ACC112 (cell line): ENCODE measurements around the gene GFER.
"Not testable (repeated sequence)": the region's sequence is repeated elsewhere in the genome, so short reads cannot be mapped to it uniquely, and the experiment has no call there.

ENCODE experiments used
- H2AFZ ChIP-seq: fragments of 200-600 bp; sonication (generic); one replicate; pipeline ENCODE4 v1.6.0; 2017; ENCODE audit warnings: antibody characterized with exemption, low read length; ENCODE audit not compliant: unreplicated experiment
- H3K27ac ChIP-seq: fragments of 200-600 bp; sonication (generic); 2 replicates; pipeline ENCODE4 v1.5.1; 2014; ENCODE audit warnings: low read depth, mild to moderate bottlenecking, antibody characterized with exemption, low read length, moderate library complexity
- H3K27me3 ChIP-seq: fragments of 200-600 bp; sonication (generic); 2 replicates; pipeline ENCODE4 v1.6.1; 2014; ENCODE audit warnings: mild to moderate bottlenecking, antibody characterized with exemption, low read length, moderate library complexity, mixed read lengths; ENCODE audit not compliant: insufficient read depth
- H3K36me3 ChIP-seq: fragments of 200-600 bp; sonication (generic); 2 replicates; pipeline ENCODE4 v1.6.1; 2016; ENCODE audit warnings: mild to moderate bottlenecking, antibody characterized with exemption, low read length, moderate library complexity, mixed read lengths; ENCODE audit not compliant: insufficient read depth
- H3K4me1 ChIP-seq: fragments of 200-600 bp; sonication (generic); one replicate; pipeline ENCODE4 v1.6.1; 2016; ENCODE audit warnings: low read length, mixed read lengths; ENCODE audit not compliant: insufficient read depth, unreplicated experiment, control insufficient read depth
- H3K4me3 ChIP-seq: fragments of 200-600 bp; sonication (generic); 2 replicates; pipeline ENCODE4 v1.5.1; 2014; ENCODE audit warnings: mild to moderate bottlenecking, low read depth, low read length
- H3K79me2 ChIP-seq: fragments of 200-600 bp; sonication (generic); one replicate; pipeline ENCODE4 v1.6.0; 2016; ENCODE audit warnings: low read length; ENCODE audit not compliant: control insufficient read depth, unreplicated experiment, insufficient read depth

Gene GFER

GRCh38 chr16:2031081-2031577, 47.1 kb downstream of the GFER start:
- H3K4me3 ChIP-seq: no peak overlapping the region
- H3K4me1 ChIP-seq: peaks cover 37% of the 10 kb centered on the region
- no peaks in the 10 kb centered on the region for H3K79me2 ChIP-seq
- no peak overlapping the region for H2AFZ ChIP-seq
- no peak overlapping the region for H3K27ac ChIP-seq
- H3K36me3 ChIP-seq: no peaks in the 10 kb centered on the region
- no peaks in the 10 kb centered on the region for H3K27me3 ChIP-seq

DNA sequence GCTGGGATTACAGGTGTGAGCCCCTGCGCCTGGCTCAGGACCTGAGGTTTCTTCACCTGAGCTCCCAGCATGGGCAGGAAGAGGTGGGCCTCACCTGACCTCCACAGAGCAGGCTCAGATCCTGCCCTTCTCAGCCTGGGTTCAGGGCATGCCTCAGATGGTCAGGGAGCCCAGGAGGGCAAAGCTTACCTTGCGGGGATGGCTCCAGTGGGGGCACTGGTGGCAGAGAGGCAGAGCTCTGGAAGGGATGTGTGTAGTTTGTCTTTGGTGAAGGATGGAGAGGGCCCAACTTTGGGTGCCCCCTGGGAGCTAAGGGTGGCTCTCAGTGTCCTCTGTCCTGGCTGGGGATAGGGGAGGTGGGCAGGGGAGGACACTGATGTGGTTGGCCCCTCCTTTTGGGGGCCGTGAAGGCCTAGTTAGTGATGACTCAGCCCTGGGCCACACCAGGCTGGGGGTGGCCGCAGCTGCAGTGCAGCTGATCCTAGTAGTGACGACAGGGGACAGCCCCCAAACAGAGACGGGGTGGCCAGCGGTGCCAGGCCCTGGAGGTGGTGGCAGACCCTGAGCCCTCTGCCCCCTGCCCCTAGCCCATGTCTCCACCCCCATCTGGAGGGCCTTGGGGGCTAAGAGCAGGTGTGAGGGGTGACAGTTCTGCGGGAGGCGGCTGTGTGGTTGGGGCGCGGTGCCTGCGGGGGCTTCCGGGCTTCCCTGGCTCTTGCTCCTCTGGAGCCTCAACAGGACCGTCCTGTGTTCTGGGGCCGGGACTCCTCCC, 48.5 kb downstream of the GFER start:
- Histone ChIP-seq H3K36me3 (no peaks in the 10 kb centered on the region), H2AFZ (no peak overlapping the region), H3K27ac (peak overlapping the region; percentile 60; the same call in 1 of the 2 replicates), H3K4me1 (peaks cover 39% of the 10 kb centered on the region), H3K4me3 (peak overlapping the region; percentile 75; the same call in 1 of the 2 replicates), H3K79me2 (no peaks in the 10 kb centered on the region), H3K27me3 (no peaks in the 10 kb centered on the region)

DNA sequence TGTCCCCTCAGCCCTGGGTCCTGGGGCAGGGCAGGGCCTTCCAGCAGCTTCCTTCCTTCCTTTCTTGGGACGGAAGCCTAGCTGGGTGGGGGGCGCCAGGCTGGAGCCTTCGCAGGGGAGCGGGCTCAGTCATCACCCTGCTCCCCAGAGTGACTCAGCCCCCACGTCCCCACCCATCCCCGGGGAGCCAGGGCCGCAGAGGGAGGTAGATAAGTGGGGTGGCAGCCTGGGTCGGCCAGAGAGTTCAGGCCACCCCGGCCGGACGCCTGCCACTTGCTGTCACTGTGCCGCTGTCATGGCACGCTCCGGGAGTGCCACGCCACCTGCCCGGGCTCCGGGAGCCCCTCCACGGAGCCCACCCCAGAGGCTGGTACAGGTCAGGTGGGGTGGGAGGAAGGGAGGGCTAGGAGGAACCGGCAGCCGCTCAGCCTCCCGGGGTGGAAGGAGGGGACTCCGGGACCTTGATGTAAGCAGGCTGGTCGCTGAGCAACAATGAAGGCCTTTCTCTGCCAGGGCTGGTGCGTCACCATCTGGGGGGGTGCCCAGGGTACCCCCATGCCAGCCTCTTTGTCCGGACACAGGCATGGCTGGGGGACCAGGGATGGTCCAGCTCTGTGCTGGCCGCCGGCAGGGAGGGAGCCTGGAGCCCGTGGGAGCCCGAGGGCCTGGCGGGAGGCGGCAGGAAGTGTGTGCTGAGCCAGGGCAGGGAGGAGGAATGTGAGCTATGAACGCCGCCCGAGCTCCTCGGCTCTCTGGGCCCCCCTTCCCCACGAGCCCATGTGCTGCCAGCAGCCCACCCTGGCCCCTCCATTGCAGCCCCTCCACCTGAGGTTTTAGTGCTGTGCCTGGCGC, 49.3 kb downstream of the GFER start:
- no peaks in the 10 kb centered on the region for H3K27me3 ChIP-seq
- peak overlapping the region; percentile 75 for H3K4me3 ChIP-seq
- no peaks in the 10 kb centered on the region for H3K79me2 ChIP-seq
- no peaks in the 10 kb centered on the region for H3K36me3 ChIP-seq
- H3K4me1 ChIP-seq: peaks cover 36% of the 10 kb centered on the region
- H3K27ac ChIP-seq: peak overlapping the region; percentile 60
- no peak overlapping the region for H2AFZ ChIP-seq

DNA sequence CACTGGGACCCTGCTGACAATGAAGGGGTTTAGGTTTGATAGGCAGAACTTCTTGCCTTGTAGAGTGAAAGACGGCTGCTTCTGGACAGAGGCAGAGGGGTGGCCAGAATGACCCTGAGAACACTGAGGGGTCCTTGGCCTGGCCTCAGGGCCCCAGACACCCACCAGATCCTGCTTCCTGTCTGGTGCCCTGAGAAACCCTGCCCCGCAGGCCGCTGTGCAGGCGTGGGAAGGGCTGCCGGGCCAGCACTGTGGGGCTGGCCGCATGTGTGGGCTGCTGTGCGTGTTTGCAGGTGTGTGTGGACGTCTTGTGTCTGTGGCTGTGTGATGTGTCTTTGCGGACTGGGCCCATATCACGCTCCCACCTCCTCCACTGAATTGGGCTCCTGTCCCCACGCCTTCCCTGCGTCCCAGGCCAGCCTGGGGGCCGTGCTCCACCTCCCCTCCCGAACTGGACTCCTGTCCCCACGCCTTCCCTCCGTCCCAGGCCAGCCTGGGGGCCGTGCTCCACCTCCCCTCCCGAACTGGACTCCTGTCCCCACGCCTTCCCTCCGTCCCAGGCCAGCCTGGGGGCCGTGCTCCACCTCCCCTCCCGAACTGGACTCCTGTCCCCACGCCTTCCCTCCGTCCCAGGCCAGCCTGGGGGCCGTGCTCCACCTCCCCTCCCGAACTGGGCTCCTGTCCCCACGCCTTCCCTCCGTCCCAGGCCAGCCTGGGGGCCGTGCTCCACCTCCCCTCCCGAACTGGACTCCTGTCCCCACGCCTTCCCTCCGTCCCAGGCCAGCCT, 50.1 kb downstream of the GFER start:
- H3K36me3 ChIP-seq, H3K27me3 ChIP-seq, H2AFZ ChIP-seq, H3K79me2 ChIP-seq: not testable (repeated sequence)
- peak overlapping the region; percentile 60 for H3K27ac ChIP-seq
- peaks cover 39% of the 10 kb centered on the region for H3K4me1 ChIP-seq
- peak overlapping the region; percentile 75 for H3K4me3 ChIP-seq

GRCh38 chr16:2034696-2035430, 50.9 kb downstream of the GFER start:
- no peaks in the 10 kb centered on the region for H3K27me3 ChIP-seq
- H3K4me1 ChIP-seq: peaks cover 43% of the 10 kb centered on the region
- H3K27ac ChIP-seq: peak overlapping the region; percentile 65
- H3K36me3 ChIP-seq: no peaks in the 10 kb centered on the region
- no peak overlapping the region for H2AFZ ChIP-seq
- H3K4me3 ChIP-seq: peak overlapping the region; percentile 53
- no peaks in the 10 kb centered on the region for H3K79me2 ChIP-seq

DNA sequence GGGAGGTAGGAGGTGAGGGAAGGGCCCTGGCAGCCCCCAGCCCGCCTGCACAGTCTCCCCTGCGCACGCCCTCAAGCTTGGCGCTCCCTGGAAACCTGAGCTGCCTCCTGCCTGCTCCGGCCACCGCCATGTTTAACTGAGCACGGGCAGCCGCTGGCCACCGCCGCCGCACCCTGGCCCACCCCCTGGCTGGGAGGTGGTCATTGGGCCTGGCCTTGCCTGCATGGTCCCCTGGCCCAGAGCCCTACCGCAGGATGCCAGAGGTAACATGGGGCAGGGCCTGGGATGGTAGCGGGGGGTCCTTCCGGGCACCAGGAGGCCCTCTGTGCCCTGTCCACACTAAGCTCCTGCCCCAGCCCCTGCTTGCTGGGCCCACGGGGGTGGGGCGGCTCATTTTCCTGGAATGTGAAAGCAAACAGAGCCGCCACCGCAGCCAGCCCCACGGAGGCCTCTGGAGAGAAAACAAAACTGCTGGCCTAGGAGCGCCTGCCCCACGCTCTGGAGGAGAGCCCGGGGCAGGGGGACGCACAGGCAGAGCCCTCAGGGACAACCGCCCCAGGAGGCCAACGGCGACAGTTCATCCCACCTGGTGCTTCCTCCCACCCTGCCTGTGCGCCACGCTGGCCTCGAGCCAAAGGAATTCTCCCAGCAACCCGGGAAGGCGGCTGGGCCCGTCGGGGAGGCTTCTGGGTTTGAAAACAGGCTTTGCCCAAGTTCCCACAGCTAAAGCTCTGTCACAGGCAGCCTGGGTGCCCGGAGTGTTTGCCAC, 51.6 kb downstream of the GFER start:
- H3K27ac ChIP-seq: peak overlapping the region; percentile 65
- peak overlapping the region; percentile 53 for H3K4me3 ChIP-seq
- H3K27me3 ChIP-seq: no peaks in the 10 kb centered on the region
- no peaks in the 10 kb centered on the region for H3K36me3 ChIP-seq
- peaks cover 43% of the 10 kb centered on the region for H3K4me1 ChIP-seq
- no peak overlapping the region for H2AFZ ChIP-seq
- H3K79me2 ChIP-seq: no peaks in the 10 kb centered on the region

- Histone ChIP-seq H3K27me3 (no peaks in the 10 kb centered on the region), H3K4me1 (peaks cover 43% of the 10 kb centered on the region), H3K36me3 (no peaks in the 10 kb centered on the region), H3K4me3 (peak overlapping the region; percentile 53), H3K79me2 (no peaks in the 10 kb centered on the region), H3K27ac (peak overlapping the region; percentile 65), H2AFZ (no peak overlapping the region)
Measured at GRCh38 chr16:2036200-2036966, 52.4 kb downstream of the GFER start.

GRCh38 chr16:2037115-2037514, 53.1 kb downstream of the GFER start:
- Histone ChIP-seq H2AFZ (no peak overlapping the region), H3K79me2 (no peaks in the 10 kb centered on the region), H3K27ac (no peak overlapping the region), H3K4me3 (no peak overlapping the region), H3K4me1 (peaks cover 43% of the 10 kb centered on the region), H3K27me3 (no peaks in the 10 kb centered on the region), H3K36me3 (no peaks in the 10 kb centered on the region)
